ENCODE results near the gene PIEZO2. TPM values are rescaled to one million over a fixed set of nuclear protein-coding genes. Genes with fewer than 3 reads are reported as not detected.
"Not testable (repeated sequence)": the region's sequence is repeated elsewhere in the genome, so short reads cannot be mapped to it uniquely, and the experiment has no call there.

Gene PIEZO2
- total RNA-seq, 1 donor from 2014 or later, result 4.2 TPM

- H3K4me1 Mint-ChIP-seq, result no peaks in the 10 kb centered on the region
- H3K27ac Mint-ChIP-seq, result no peak overlapping the region
- Histone ChIP-seq H3K27me3 (no peaks in the 10 kb centered on the region), H2AFZ (replicated peaks) (peak overlapping the region; percentile 82), H3K36me3 (no peaks in the 10 kb centered on the region), H3K4me2 (no peak overlapping the region), H3F3A (ENCODE audit: low read depth) (no peaks in the 10 kb centered on the region), H3K27ac (no peak overlapping the region), H3K9ac (no peak overlapping the region), H3K4me1 (no peaks in the 10 kb centered on the region), H3K4me3 (no peak overlapping the region), H3K79me2 (ENCODE audit: low read depth) (no peaks in the 10 kb centered on the region), H4K20me1 (ENCODE audit: low read depth) (no peaks in the 10 kb centered on the region), H3K9me3 (ENCODE audit: low read depth) (no peaks in the 10 kb centered on the region)
- DNase-seq (ENCODE audit: low spot score), result no peak
- H3K27me3 Mint-ChIP-seq (ENCODE audit: insufficient read depth, low read depth), result no peaks in the 10 kb centered on the region
- no peak for TF ChIP-seq EZH2phosphoT487 (IDR thresholded peaks at IDR 0.05)
- TF ChIP-seq EZH2 (IDR thresholded peaks at IDR 0.05), result no peak
- TF ChIP-seq, protein P1, sequence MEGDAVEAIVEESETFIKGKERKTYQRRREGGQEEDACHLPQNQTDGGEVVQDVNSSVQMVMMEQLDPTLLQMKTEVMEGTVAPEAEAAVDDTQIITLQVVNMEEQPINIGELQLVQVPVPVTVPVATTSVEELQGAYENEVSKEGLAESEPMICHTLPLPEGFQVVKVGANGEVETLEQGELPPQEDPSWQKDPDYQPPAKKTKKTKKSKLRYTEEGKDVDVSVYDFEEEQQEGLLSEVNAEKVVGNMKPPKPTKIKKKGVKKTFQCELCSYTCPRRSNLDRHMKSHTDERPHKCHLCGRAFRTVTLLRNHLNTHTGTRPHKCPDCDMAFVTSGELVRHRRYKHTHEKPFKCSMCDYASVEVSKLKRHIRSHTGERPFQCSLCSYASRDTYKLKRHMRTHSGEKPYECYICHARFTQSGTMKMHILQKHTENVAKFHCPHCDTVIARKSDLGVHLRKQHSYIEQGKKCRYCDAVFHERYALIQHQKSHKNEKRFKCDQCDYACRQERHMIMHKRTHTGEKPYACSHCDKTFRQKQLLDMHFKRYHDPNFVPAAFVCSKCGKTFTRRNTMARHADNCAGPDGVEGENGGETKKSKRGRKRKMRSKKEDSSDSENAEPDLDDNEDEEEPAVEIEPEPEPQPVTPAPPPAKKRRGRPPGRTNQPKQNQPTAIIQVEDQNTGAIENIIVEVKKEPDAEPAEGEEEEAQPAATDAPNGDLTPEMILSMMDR (IDR thresholded peaks at IDR 0.05), result no peak
- no peak overlapping the region for H3K4me3 Mint-ChIP-seq
- H3K9me3 Mint-ChIP-seq, result no peaks in the 10 kb centered on the region
- no peaks in the 10 kb centered on the region for H3K36me3 Mint-ChIP-seq
These were observed 26.1 kb upstream of the PIEZO2 start for GRCh38 chr18:11175266-11175979.

GRCh38 chr18:11174179-11174578, 24.8 kb upstream of the PIEZO2 start:
- not testable (repeated sequence) for H3K79me2 ChIP-seq (ENCODE audit: low read depth); H3K4me2 ChIP-seq; H3K36me3 ChIP-seq; H3K27me3 ChIP-seq; H3K27me3 Mint-ChIP-seq (ENCODE audit: insufficient read depth, low read depth); H2AFZ ChIP-seq (replicated peaks); H3K4me1 ChIP-seq; H3F3A ChIP-seq (ENCODE audit: low read depth); H3K4me3 ChIP-seq; H3K4me1 Mint-ChIP-seq; H3K9me3 ChIP-seq (ENCODE audit: low read depth); H4K20me1 ChIP-seq (ENCODE audit: low read depth); H3K9ac ChIP-seq; H3K4me3 Mint-ChIP-seq; H3K27ac Mint-ChIP-seq; H3K27ac ChIP-seq; H3K9me3 Mint-ChIP-seq; H3K36me3 Mint-ChIP-seq; DNase-seq (ENCODE audit: low spot score)

DNA sequence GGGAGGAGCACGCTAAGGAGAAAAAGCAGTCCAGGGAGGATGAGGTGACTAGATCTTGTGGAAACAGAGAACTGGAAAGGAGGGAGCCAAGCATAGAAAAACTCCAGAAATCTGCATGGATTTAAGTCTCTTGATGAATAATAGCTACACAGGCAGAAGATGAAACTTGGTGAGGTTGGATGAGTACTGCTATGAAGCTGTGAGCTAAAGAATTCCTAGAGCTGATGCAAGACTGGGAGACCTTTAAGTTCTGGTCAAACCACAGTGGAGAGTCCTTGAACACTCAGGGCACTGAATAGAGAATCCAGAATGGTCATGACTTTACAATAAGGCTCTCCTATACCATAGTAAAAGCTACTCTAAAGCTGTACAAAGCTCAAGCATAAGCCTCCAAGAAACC, 18.4 kb upstream of the PIEZO2 start:
- Mint-ChIP-seq H3K4me3 (no peak overlapping the region), H3K27me3 (ENCODE audit: insufficient read depth, low read depth) (no peaks in the 10 kb centered on the region), H3K36me3 (no peaks in the 10 kb centered on the region), H3K9me3 (no peaks in the 10 kb centered on the region), H3K27ac (no peak overlapping the region), H3K4me1 (no peaks in the 10 kb centered on the region)
- Histone ChIP-seq H3K79me2 (ENCODE audit: low read depth) (no peaks in the 10 kb centered on the region), H3K4me1 (no peaks in the 10 kb centered on the region), H3K9ac (no peak overlapping the region), H3K9me3 (ENCODE audit: low read depth) (no peaks in the 10 kb centered on the region), H3K4me3 (no peak overlapping the region), H3F3A (ENCODE audit: low read depth) (no peaks in the 10 kb centered on the region), H3K27ac (no peak overlapping the region), H3K4me2 (no peak overlapping the region), H3K36me3 (no peaks in the 10 kb centered on the region), H2AFZ (replicated peaks) (no peak overlapping the region), H3K27me3 (peaks cover 33% of the 10 kb centered on the region), H4K20me1 (ENCODE audit: low read depth) (no peaks in the 10 kb centered on the region)
- no peak for DNase-seq (ENCODE audit: low spot score)
- TF ChIP-seq EZH2 (IDR thresholded peaks at IDR 0.05) (no peak), EZH2phosphoT487 (IDR thresholded peaks at IDR 0.05) (no peak)
- TF ChIP-seq, protein P1 (IDR thresholded peaks at IDR 0.05), result no peak

DNA sequence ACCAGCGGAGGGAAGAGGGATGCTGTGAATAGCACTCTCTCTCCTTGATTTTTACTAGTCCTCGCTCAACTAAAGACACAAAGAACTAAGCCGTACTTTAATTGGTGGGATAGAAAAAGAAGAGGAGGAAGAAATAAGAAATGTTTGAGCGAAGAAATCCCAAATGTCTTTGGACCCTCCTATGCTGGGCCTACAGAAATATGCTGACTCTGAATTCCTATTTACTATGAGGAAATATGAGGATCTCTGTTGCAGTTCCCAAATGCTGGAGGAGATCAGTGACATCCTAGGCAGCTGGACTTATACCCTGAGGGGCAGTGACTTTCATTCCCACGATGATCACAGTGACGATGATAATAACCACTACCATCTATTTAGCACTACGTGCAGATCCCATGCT, 16.6 kb upstream of the PIEZO2 start:
- H3K9me3 Mint-ChIP-seq, result no peaks in the 10 kb centered on the region
- Histone ChIP-seq H3K4me3 (no peak overlapping the region), H3K4me1 (peaks cover 8% of the 10 kb centered on the region), H3K27me3 (peaks cover 38% of the 10 kb centered on the region), H3F3A (ENCODE audit: low read depth) (no peaks in the 10 kb centered on the region), H3K9me3 (ENCODE audit: low read depth) (no peaks in the 10 kb centered on the region), H3K9ac (no peak overlapping the region), H4K20me1 (ENCODE audit: low read depth) (no peaks in the 10 kb centered on the region), H3K36me3 (no peaks in the 10 kb centered on the region), H3K79me2 (ENCODE audit: low read depth) (no peaks in the 10 kb centered on the region), H2AFZ (replicated peaks) (no peak overlapping the region), H3K27ac (no peak overlapping the region), H3K4me2 (no peak overlapping the region)
- no peak overlapping the region for H3K27ac Mint-ChIP-seq
- H3K4me1 Mint-ChIP-seq, result no peaks in the 10 kb centered on the region
- TF ChIP-seq EZH2phosphoT487 (IDR thresholded peaks at IDR 0.05) (no peak), EZH2 (IDR thresholded peaks at IDR 0.05) (no peak)
- no peaks in the 10 kb centered on the region for H3K36me3 Mint-ChIP-seq
- no peak for DNase-seq (ENCODE audit: low spot score)
- H3K4me3 Mint-ChIP-seq, result no peak overlapping the region
- H3K27me3 Mint-ChIP-seq (ENCODE audit: insufficient read depth, low read depth), result peaks cover 3% of the 10 kb centered on the region
